ENCODE data around the gene NKX6-2.

Gene NKX6-2

GRCh38 chr10:132739225-132739613 is 46.7 kb downstream of the NKX6-2 start:
- DNase-seq (ENCODE audit: low spot score) (no peak), FAIRE-seq (no peak)

- FAIRE-seq, result no peak
- no peak for DNase-seq (ENCODE audit: low spot score)
Measured at GRCh38 chr10:132738454-132739224, 47.3 kb downstream of the NKX6-2 start.

- FAIRE-seq (no peak), DNase-seq (ENCODE audit: low spot score) (no peak)
Measured at GRCh38 chr10:132737390-132738048, 48.4 kb downstream of the NKX6-2 start.

GRCh38 chr10:132735923-132736391 is 50.0 kb downstream of the NKX6-2 start:
- FAIRE-seq (no peak), DNase-seq (ENCODE audit: low spot score) (no peak)

GRCh38 chr10:132735341-132735775 is 50.6 kb downstream of the NKX6-2 start:
- FAIRE-seq (no peak), DNase-seq (ENCODE audit: low spot score) (no peak)

GRCh38 chr10:132733926-132734325 is 52.0 kb downstream of the NKX6-2 start:
- FAIRE-seq, result no peak
- DNase-seq (ENCODE audit: low spot score), result no peak
